SK-N-SH treated with all-trans-retinoic acid at 6 μM for 48 hours (cell line): ENCODE data around the gene CXCL13.

Source experiments
- ZNF565 ChIP-seq: fragments of 450-650 bp; formaldehyde crosslinking; conservative IDR thresholded peaks from 2 replicates; pipeline ENCODE4 v1.5.0; 2020; ENCODE audit warnings: low read depth, mild to moderate bottlenecking, moderate library complexity
- TF ChIP-seq, protein P1 (sequence below): fragments of 250-450 bp; sonication (Bioruptor Pico); IDR thresholded peaks from 2 replicates; pipeline ENCODE4 v1.8.0; 2020; ENCODE audit warnings: mild to moderate bottlenecking, moderate library complexity, borderline replicate concordance

DNA sequence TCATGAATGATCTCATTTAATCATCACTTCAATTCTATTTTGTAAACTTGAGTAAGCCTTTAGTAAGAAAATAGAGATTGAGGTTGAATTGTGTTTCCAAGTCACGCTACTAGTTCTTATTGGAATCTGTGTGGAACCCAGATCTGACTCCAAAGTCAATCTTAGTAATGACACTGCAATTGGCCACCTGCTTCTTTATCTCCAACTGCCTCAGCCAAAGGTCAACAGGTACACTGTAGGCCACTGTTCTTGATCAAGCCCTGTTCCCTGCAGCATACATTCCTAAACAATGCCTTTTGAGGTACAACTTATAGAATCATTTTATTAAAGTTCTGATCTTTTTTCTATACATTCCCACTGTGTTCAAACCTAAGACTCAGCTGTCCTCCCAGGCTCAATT lies 45.5 kb upstream of the CXCL13 start:
- TF ChIP-seq, protein P1, sequence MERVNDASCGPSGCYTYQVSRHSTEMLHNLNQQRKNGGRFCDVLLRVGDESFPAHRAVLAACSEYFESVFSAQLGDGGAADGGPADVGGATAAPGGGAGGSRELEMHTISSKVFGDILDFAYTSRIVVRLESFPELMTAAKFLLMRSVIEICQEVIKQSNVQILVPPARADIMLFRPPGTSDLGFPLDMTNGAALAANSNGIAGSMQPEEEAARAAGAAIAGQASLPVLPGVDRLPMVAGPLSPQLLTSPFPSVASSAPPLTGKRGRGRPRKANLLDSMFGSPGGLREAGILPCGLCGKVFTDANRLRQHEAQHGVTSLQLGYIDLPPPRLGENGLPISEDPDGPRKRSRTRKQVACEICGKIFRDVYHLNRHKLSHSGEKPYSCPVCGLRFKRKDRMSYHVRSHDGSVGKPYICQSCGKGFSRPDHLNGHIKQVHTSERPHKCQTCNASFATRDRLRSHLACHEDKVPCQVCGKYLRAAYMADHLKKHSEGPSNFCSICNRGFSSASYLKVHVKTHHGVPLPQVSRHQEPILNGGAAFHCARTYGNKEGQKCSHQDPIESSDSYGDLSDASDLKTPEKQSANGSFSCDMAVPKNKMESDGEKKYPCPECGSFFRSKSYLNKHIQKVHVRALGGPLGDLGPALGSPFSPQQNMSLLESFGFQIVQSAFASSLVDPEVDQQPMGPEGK (CRISPR knock-in tag), result no peak
- no peak for TF ChIP-seq ZNF565
